Left cardiac atrium (tissue), 4 donors: ENCODE data around the gene CCDC170. TPM values are rescaled to one million over a fixed set of nuclear protein-coding genes. Genes with fewer than 3 reads are reported as not detected.

Source experiments
- ATAC-seq, 2 donors: fragments of 200-7000 bp; cut with Tn5 transposase; one replicate each; pipeline ENCODE4 v1.9.1; 2020; ENCODE audit warnings: mild to moderate bottlenecking in 2 of 2, moderate library complexity in 2 of 2
- DNase-seq: peaks from one replicate; pipeline ENCODE4 v3.0.0-alpha.2; 2020
- intact Hi-C, 2 donors: fragments of 100-400 bp; cut with DNase I; formaldehyde crosslinking; loops; one replicate each; pipeline versions ENCODE4 v1.14.1 to v1.15.1; 2022 to 2023
- total RNA-seq, 2 donors: library from RNA; stranded (reverse); fragmentation: NEBNext Ultra II Directional; extraction: Animal tissue kit (Norgen Biotek cat#: 25700); gene quantifications; one replicate each; pipeline ENCODE4 v1.2.1, GENCODE V29; 2021
- donor health status: DM: no; HTN: yes; CAD: no.
- donor health status: DM: no; HTN: yes; CAD: no; lungs with severe emphysema.
- donor health status: DM: yes; HTN: yes; CAD: no.
- donor health status: Dilated cardiomyopathy.

Gene CCDC170
- total RNA-seq, 2 donors from 2014 or later, result 0.85 to 1.4 TPM

DNA sequence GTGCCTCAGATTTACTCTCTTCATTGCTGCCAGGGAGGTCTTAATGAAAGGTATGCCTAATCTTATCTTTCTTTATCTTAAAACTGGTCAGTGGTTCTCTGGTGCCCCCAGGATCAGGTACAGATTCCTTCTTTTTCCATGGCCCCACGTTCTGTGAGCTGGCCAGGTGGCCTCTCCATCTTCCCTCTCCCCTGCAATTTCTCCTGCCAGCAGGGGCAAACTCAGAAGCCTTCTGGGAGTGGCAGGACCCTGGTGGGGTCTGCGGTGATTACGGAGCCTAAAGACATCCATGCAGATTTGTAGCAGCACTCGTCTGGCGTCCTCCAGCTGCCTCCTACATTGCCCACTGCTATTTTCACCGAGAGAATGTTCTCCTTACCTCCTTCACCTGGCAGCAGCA lies 95.8 kb downstream of the CCDC170 start:
- intact Hi-C loops, result no loop called here

DNA sequence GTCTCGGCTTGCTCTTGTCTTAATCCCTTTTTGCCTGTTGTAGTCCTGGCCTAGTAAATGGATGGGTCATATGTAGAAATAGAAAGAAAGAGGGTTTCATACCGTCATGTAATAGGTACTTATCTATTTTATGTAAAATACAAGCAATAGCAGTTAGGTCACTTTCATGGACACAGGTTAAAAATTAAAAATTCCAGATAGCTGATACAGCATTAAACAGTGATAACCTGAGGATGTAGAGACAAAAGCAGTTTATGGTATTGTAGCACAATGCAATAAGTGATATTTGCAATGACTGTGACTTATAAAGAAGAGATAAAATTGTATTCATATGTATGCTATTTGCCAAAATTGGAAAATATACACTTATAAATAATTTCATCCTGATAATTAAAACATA lies 96.9 kb downstream of the CCDC170 start:
- no peak for DNase-seq
- intact Hi-C loops, result no loop called here
- ATAC-seq, result no peak

More for the DNA sequence above, 95.8 kb downstream of the CCDC170 start:
- ATAC-seq (no peak), DNase-seq (no peak)

DNA sequence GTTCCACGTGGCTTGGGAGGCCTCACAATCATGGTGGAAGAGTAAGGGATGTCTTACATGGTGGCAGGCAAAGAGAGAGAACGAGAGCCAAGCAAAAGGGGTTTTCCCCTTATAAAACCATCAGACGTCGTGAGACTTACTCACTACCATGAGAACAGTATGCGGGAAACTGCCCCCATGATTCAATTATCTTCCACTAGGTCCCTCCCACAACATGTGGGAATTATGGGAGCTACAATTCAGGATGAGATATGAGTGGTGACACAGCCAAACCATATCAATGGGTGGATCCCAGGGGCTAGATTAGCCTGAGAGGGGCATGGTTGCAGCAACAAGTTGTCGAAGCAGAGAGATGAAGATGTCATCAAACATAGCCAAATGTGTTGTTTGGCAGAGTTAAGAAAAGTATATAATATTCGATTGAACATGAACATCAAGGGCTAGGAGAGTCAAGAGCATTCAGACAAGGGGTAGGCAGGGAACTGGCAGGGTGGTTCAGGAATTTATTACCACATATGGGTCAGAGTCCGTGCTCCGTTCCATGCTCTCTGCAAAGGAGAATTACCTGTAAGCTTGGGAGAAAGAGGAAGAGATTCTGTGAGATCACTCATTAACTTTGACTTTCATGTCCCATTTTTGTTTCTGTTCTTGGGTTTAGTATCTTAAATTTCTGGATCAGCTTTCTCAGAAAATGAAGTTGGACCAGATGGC lies 98.8 kb downstream of the CCDC170 start:
- ATAC-seq, result no peak
- DNase-seq, result no peak
- intact Hi-C loops, result no loop called here

DNA sequence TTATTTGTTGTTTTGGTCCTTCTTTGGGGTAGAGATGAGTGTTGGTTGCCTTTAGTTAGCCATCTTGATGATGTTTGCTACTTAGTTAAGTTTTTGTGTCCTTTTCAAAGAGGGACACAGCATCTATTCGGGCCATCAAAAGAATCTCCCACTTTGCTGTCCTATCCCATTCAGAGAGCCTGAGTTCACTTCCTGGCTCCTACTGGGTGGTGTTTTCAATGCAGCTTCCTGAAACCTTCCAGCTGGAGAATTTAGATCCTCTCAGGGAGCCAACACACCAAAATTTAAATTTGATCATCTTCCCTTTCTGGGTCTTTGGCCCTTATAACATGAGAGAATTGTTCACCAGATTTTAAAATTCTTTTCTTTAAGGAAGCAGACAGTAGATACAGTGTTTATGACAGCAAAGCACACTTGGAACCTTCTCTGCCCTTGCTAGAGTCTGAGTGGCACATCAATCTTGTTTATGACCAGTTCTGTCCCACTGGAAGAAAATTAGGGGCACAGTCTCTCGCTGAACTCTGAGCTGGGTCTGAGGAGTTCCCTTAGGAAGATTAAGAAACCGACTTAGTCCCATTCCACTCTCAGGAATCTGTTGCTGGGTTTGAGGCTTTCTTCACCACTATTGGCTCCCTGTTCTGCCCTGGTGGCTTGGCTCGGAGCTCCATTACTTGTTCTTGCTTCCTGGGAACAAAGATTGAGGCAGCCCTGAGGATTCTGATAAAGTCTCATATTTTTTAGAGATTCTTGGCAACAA lies 115.5 kb downstream of the CCDC170 start:
- DNase-seq (peak; percentile 31), ATAC-seq (peak; percentile 89 to 94)
- intact Hi-C loops, result no loop called here

DNA sequence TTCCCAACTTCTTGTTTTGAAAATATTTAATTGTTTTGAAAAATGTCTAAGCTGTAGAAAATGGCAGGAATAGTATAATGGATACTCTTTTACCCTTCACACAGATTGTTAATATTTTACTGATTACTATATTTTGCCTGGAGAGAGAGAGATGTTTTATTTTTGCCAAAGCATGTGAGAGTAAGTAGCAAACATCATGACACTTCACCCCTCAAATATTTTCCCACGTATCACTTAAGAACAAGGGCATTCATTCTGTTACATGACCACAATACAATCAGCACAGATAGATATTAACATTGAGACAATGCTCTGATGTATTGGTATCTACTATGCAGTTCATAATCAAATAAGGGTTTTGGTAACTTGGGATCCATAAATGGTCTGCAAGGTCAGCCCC lies 116.5 kb downstream of the CCDC170 start:
- intact Hi-C loops, result no loop called here
- ATAC-seq, result no peak
- DNase-seq, result no peak

DNA sequence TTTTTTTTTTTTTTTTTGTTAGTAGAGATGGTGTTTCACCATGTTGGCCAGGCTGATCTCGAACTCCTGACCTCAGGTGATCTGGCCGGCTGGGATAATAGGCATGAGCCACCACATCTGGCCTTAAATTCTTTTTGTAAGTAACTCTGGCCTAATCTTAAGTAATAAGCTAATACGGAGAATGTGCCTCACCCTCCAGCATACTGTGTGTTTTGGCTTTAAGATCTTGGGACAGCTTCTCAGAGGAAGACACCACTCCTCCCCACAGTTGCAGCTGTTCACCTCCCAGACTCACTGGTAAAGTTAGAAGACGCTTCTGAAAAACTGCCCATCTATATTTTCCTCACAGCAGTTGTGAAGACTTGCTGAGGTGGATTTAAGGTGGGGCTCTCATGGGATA lies 120.8 kb downstream of the CCDC170 start:
- DNase-seq (no peak), ATAC-seq (peak in 1 of 2 donors; percentile 33)
- intact Hi-C loops, result no loop called here

DNA sequence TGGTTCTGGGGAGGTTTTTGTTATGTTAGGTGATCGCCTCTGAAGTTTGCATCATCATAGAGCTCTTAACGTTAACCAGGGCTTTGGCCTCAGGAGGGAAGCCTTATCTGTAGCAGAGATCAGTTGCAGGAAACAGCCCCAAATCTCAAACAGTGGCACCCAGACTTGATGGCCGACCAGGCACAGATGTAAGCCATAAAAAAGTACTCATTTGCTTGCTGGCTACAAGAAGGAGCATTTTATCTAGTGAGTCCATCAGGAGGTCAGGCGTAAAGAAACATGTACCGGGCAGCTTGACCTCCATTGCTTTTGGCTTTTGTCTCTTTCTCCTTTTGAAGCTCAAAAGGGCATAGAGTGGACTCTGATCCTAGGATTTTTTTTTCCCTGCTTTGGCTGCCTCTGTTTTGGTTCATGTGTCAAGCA lies 122.3 kb downstream of the CCDC170 start:
- ATAC-seq (no peak), DNase-seq (no peak)
- intact Hi-C loops, result no loop called here

DNA sequence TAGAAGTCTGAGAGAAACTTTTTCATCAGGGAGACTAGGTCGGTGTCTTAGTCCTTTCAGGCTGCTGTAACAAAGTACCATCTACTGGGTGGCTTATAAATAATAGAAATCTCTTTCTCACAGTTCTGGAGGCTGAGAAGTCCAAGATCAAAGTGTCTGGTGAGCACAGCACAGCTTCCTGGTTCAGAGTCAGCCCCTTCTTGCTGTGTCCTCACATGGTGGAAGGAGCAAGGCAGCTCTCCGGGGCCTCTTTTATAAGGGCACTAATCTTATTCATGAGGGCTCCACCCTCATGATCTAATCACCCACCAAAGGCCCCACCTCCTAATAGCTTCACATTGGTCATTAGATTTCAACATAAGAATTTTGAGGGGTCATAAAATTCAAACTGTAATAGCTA lies 122.8 kb downstream of the CCDC170 start:
- ATAC-seq, result no peak
- intact Hi-C loops, result no loop called here

DNA sequence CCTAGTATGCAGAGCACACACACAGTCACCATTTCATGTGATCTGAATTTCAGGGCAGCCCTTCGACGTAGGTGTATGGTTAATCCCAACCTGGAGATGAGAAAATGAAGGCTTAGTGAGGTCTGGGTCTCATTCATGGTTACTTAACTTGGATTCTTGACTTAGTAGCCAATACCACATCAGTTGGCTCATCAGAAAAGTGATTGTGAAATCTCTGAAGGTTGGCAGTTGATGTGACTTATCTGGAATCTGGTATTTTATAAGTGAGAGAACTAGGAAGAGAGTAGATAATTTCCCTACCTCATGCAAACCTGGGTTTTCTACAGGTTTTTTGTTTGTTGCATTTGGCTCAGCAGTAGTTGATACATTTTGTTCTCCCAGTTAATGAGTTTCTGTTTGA lies 123.7 kb downstream of the CCDC170 start:
- DNase-seq, result no peak
- intact Hi-C loops, result no loop called here
- peak; percentile 41 to 44 for ATAC-seq

More for the DNA sequence above, 122.8 kb downstream of the CCDC170 start:
- DNase-seq, result no peak

DNA sequence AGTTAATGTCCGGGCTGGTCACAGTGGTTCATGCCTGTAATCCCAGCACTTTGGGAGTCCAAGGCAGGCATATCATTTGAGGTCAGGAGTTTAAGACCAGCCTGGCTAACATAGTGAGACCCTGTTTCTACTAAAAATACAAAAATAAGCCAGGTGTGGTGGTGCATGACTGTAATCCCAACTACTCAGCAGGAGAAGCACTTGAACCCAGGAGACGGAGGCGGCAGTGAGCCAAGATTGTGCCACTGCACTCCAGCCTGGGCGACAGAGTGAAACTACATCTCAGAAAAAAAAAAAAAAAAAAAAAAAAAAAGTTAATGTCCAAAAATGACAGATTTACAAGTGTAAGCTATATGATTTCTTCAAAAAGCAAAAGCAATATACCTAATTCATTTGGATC lies 124.9 kb downstream of the CCDC170 start:
- no peak for DNase-seq
- no peak for ATAC-seq
- intact Hi-C loops, result no loop called here

DNA sequence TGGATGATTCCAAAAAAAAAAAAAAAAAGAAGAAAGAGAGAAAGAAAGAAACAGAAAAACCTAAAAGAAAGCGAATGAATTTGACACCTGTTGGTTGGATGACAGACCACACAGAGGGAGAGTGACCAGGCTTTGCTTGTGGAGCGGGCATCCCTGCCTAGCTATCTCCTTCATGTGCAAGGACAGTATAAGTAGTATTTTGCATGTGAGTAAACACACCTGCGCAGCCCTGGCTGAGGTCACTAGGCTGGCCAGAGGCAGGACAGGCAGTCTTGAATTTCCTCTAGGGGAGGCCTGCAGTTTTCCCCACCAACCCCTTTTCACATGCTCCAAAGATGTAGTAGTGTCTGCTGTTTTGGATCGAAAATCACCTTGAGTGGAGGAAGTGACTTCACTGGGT lies 126.4 kb downstream of the CCDC170 start:
- ATAC-seq (no peak), DNase-seq (no peak)
- intact Hi-C loops, result no loop called here

DNA sequence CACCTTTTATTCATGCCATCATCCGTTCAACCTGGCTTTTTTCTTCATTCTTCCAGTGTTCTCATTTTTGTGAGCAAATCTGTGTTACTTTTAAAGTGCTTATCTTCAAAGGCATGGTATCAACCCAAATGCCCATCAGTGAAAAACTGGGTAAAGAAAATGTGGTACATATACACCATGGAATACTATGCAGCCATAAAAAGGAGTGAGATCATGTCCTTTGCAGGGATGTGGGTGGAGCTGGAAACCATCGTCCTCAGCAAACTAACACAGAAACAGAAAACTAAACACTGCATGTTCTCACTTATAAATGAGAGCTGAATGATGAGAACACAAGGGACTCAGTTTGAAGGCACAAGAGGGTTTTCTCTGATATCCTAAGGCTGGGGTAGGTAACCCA lies 130.3 kb downstream of the CCDC170 start:
- ATAC-seq (no peak), DNase-seq (no peak)
- intact Hi-C loops, result no loop called here

DNA sequence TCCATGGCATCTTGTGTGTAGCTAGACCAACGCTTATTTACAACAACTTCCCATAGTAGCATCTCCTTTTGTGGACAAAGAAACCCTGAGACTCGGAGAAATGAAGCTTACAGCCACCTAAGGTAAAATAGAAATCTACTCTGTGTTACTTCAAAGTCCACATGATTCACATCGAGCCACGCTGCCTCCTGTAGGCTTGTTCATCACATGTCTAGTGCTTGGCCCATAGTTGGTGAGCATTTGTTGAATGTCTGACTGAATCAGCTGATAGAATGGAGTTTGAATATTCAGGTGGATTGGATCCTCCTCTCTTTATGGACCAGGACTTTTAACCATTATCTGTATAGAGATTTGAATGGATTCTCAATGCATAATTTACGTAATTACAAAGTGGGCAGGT lies 130.7 kb downstream of the CCDC170 start:
- intact Hi-C loops, result no loop called here
- DNase-seq (no peak), ATAC-seq (no peak)

DNA sequence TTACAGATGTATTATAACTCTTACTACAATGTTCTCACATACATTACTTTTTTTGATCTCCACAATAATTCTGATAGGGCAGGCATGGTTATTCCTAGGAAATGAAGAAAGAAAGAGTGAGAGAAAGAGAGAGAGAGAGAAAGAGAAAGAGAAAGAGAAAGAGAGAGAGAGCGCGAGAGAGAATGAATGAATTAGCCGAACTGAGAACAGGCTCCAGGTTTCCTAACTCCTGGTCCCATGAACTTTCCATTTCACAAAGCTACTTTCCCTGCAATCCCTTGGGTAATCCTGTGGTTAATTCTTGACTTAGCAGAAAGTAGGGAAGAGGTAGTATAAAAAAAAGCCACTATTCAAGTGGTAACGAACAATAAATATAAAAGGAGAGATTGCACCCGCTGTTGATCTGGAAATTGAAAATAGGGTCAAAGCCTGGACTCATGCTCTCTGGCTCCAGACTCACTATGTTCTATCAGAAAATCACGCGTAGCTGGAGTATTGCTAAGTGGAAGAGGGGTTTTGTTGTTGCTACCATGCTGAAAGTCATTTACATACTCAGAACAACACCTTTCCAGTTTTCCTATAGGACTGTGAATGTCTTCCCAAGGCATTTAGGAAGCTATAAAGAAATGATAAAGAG lies 131.2 kb downstream of the CCDC170 start:
- intact Hi-C loops, result no loop called here
- no peak for ATAC-seq
- no peak for DNase-seq

DNA sequence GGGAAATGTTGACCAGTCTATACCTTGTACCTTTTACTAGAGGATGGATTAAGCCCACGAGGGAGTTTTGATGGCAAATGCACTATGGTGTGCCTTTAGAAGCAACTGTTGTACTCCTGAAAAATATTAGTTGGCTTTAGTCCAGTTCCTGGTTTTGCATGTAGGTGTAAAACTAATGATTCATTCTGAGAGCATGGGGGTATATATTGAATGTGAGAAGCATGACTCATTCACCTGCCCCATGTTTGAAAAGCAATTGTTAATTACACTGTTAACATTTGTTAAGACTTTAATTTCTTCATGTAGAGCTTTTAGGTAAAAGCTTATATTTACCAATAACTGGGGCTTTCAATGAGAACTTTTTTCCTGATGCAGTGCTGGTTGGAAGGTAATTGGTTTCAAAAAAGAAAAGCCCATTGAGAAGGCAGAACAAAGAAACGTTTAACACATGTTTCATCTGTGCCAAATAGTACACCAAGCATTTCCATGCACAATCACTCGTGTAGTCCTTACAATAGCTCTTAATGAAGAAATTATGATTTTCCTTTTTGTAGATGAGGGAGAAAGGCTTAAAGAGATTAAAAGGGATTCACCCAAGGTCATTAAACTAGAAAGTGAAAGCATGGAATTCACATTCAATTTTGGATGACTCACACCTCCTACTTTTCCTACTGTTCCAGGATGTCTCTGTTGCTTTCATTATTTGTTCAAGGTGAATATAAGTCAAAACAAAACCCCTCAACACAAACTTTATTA lies 134.1 kb downstream of the CCDC170 start:
- intact Hi-C loops, result no loop called here
- ATAC-seq (no peak), DNase-seq (no peak)

DNA sequence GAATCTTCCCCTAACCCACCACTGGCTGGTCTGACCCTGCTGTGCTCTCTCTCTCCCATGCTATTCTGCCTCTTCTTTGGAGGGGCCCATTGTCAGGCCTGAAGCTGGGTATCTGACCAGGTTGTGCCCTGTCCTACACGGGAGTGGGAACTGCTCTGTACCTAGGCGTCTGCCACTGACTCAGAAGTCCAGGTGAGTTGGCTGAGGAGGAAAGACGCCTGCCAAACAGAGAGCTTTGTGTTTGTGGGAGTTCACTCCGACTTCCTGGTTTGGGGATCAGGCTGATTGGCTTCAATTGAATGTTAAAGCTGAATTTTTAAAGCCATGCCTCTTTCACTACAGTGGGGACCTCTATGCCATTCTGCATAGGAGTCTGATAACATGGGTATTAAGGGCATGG lies 136.0 kb downstream of the CCDC170 start:
- DNase-seq (no peak), ATAC-seq (no peak)
- intact Hi-C loops, result no loop called here

DNA sequence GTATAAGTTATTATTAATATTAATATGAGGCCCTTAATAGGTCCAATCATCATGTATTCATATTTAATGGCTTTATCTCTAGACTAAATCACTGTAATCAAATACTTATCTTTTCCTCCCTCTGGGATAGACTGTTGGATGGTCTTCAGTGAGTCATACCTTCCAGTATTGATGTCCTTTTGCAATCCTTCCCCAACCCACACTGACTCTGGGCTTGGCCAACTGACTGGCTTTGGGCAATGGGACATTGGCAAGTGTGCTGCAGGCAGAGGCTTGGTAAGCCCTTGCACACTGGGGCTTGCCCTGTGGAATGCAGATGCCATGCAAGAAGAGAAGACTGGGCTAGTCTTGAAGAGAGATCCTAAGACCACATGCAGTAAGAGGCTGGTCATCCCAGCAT lies 136.6 kb downstream of the CCDC170 start:
- peak in 1 of 2 donors; percentile 12 for ATAC-seq
- intact Hi-C loops, result no loop called here
- DNase-seq, result no peak

DNA sequence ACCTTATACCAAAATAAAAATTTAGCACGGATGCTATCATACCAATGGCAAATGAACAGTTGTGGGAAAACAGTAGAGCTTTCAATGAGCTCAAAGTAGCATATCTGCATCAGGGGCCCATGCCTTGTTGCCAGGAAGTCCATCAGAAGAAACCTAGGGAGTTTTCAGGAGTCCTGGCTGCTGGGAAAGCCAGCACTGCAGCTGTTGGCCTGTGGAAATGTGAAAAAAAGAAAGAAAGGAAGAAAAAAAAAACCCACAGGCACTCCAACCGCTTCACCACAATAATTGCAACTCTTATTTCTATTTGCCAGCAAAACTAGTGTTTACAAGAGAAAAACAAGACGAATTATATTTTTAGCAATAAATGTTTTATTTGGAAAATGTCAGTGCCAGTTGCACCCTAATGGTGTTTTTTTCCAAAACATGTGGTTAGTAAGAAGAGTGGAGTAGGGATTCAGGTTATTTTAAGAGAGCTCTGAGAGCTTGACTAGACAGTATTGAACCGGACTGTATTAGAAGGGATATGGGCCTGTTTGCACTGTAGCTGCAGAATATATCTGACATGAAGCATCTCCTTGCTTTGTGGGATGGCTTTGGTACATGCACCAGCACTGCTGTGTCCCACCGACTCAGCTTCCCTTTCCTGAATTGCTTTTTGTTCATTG lies 137.3 kb downstream of the CCDC170 start:
- ATAC-seq (peak; percentile 34 to 54), DNase-seq (no peak)
- intact Hi-C loops, result no loop called here

DNA sequence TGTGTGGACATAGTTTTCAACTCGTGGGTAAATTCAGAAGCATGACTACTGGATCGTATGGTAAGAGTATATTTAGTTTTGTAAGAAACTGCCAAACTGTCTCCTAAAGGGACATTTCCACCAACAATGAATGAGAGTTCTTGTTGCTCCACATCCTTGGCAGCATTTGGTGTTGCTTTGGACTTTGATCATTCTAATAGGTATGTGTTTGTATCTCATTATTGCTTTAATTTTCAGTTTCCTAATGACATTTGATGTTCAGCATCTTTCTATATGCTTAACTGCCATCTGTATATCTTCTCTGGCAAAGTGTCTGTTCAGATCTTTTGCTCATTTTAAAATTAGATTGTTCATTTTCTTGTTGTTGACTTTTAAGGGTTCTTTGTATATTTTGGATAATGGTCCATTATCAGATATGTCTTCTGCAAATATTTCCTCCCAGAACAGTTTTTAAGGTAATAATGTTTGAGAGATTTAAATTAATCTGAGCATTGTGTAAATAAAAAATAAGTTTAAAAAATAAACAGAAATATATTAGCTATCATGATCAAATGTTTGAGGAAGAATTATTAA lies 138.7 kb downstream of the CCDC170 start:
- ATAC-seq, result no peak
- intact Hi-C loops, result no loop called here
- DNase-seq, result no peak
